NCI-H2081 (cell line): ENCODE results near the gene CLDN24.
"Not testable (repeated sequence)": the region's sequence is repeated elsewhere in the genome, so short reads cannot be mapped to it uniquely, and the experiment has no call there.

Experiments
- DNase-seq, 2 experiments: peaks; one replicate each; lab custom pipeline; 2025; lab: John Stamatoyannopoulos, UW

Gene CLDN24

GRCh38 chr4:183347146-183347545 lies 24.9 kb upstream of the CLDN24 start:
- no peak for DNase-seq

DNA sequence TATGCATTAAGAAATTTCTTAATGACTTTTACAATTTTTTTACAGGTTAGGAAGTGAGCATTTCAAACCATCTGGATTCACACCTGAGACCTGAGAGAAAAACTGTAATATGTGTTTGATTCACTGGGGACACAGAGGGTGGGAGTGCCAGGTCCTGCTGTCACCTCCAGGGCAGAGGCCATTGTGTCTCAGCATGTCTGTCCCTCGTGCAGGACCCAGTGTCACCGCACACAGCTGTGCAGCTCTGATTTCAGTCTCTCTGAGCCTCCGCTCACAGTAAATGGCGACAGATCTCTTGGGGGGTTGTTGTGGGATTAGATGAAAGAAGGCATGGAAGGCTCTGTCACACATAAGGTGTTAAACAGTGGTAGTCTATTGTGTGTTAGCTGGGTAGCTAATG lies 23.0 kb upstream of the CLDN24 start:
- DNase-seq = no peak

- no peak for DNase-seq
These were observed 22.5 kb upstream of the CLDN24 start for GRCh38 chr4:183344523-183345255.

DNA sequence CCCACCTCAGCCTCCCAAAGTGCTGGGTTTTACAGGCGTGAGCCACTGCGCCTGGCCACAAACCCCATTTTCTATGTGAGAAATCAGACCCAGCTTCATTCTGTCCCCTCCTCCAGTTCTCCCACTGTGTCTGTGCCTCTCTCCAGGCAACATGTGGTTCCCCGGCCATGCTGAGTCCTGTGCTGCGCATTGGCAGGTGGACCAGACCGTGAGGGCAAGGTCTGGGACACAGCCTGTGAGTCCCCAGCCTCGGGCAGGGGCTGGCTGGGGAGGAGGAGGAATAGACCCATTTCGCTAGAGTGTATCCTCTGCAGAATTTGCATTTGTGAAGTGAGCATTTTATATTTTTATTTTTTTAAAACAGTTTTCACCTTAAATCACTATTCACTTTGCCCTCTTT lies 21.5 kb upstream of the CLDN24 start:
- DNase-seq = no peak

GRCh38 chr4:183342541-183343533 lies 20.6 kb upstream of the CLDN24 start:
- no peak for DNase-seq

- DNase-seq = no peak
These were observed 15.6 kb upstream of the CLDN24 start for GRCh38 chr4:183337833-183338232.

DNA sequence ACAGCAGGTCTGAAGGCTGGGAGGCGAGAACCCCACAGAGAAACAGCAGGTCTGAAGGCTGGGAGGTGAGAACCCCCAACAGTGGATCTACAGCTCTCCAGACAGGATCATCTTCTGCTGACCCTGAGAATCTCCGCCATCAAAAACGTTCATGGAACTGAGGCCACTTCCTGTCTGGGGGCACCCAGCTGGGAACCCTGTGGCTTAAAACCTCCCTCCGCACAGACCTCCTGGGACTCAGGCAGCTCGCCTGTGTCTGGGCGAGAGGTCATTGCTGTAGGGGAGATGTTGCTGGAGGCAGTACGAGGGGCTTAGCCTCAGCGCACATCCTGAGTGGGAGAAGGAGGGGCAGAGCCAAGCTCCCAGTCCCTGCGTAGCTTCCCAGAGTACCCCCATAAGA lies 15.1 kb upstream of the CLDN24 start:
- no peak for DNase-seq

- no peak for DNase-seq
These were observed 13.2 kb upstream of the CLDN24 start for GRCh38 chr4:183335369-183335940.

DNA sequence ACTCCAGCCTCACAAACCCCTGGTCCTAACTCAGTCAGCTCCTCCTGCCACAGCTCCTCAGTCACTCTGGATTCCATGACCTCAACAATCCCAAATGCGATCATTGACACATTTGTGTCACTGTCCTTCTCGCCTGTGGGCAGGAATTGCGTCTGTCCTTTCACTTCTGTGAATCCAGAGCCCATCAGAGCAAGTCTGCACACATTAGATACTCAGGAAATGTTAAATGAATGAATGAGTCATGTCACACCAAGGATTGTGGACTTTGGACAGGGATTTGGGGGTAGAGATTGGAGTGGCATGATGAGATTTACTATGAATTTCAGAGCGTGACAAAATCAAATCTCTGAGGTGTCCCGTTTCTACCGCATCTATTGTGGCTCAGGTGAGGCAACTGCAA lies 11.8 kb upstream of the CLDN24 start:
- DNase-seq = peak in 1 of 2 experiments; percentile 33

DNA sequence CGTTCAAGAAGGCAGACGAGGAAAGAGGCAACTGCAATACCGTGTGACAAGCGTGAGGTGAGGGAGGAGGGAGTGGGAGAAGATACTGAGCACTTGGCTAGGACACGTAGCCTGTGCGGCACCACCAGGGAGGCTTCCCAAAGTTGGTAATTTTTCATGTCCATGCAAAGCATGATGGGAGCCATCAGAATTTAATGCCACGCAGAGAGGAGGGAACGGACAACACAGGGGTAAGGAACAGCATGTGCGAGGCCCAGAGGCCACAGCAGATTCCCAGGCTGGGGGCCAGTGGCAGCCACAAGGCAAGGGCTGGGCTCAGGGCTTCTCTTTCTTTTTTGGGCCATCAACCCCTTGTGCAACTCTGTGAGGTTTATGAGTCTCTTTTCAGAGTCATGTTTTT lies 11.0 kb upstream of the CLDN24 start:
- no peak for DNase-seq

- no peak for DNase-seq
These were observed 10.2 kb upstream of the CLDN24 start for GRCh38 chr4:183332447-183332846.

DNA sequence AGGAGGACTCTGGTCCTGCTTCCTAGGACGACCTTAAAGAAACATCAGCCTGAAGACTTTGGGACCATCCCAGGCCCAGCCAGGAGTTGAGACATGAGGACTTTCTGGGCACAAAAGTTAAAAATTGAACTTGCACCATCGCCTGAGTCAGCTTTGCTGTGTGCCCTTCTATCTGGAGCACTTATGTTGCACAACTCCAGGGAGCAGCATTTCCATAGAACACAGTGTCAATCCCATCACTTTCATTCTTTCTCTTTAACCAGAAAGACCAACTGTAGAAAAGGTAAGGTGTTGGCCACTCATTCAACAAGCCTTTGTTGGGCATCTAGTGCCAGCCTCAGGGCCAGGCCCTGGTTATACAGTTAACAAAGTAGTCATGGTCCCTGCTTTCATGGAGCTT lies 8.6 kb upstream of the CLDN24 start:
- no peak for DNase-seq

DNA sequence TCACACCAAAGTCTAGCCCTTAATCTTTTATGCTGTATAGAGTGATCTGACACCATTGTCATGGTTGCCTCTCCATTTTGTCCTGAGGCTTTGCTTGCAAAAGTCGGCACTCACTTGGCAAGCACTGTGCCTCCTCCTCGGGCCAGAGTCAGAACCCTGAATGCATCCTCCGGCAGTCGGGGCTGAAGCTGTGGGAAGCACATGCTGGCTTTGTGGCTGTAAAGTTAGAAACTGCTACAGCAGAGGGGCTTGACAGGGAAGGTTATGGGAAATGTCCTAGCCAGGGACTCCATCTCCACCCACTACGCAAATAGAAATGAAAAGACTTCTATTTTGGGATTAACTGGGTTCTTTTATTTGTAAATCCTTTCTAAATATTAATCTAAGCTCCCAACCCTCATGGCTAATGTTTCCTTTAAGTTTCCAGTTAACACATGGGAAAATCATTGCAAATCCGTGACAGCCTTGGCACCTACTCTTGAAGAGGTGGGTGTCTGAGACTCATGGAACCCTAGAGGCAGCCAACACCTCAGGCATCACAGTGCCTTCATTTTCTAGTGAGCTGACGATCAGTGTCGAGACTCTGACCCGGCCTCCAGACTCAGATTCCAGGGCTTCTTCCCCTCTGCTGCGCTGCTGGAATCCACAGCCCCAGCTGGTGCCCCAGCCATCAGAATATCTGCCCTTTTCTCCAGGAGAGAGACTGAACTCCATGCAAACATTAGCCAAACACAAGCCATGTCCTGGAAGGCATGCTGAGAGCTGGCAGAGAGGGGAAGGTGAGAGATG lies 7.9 kb upstream of the CLDN24 start:
- no peak for DNase-seq

- DNase-seq = no peak
These were observed 7.0 kb upstream of the CLDN24 start for GRCh38 chr4:183329244-183329643.

DNA sequence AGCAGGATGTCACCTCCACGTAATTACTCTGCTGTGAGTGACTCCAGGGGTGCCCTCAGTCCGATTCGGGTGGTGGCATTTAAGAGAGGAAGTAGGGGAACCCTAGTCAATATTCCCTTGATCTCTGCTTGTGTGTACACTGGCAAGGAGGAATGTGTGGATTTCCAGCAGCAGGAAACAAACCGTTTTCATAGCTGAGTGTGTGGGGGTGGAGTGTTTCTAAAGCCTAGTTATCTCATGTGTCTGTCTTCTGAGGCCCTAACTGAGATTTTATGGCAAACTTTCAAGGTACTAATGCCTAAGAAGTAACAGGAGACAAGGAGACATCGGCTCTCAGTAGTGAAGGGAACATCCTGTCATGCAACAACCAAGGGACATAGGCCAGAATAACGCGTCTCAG lies 6.6 kb upstream of the CLDN24 start:
- DNase-seq = no peak

- DNase-seq = no peak
These were observed 5.6 kb upstream of the CLDN24 start for GRCh38 chr4:183327827-183328226.

DNA sequence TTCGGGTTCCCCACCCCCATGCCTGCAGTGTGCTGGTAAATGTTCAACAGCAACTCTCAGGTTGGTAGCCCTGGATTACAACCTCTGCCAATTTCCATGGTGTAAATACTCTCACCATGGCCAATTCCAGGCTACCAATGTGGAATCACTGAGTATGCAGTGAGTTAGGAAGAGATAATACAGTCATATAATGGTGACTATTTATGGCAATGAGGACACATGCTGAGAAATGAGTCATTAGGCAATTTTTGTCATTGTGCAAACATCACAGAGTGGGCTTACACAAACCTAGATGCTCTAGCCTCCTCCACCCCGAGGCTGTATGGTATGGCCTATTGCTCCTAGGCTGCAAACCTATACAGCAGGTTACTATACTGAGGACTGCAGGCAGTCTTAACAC lies 4.6 kb upstream of the CLDN24 start:
- peak in 1 of 2 experiments; percentile 24 for DNase-seq

DNA sequence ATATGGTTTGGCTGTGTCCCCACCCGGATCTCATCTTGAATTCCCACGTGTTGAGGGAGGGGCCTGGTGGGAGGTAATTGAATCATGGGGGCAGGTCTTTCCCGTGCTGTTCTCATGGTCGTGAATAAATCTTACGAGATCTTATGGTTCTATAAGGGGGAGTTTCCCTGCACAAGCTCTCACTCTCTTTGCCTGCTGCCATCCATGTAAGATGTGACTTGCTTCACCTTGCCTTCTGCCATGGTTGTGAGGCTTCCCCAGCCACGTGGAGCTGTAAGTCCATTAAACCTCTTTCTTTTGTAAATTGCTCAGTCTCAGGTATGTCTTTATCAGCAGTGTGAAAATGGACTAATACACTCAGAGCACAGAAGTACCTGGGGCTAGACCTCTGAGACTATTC lies 4.2 kb upstream of the CLDN24 start:
- DNase-seq = not testable (repeated sequence)

- no peak for DNase-seq
These were observed 2.4 kb upstream of the CLDN24 start for GRCh38 chr4:183324619-183325018.

- DNase-seq = not testable (repeated sequence)
These were observed 1.8 kb upstream of the CLDN24 start for GRCh38 chr4:183324056-183324455.

DNA sequence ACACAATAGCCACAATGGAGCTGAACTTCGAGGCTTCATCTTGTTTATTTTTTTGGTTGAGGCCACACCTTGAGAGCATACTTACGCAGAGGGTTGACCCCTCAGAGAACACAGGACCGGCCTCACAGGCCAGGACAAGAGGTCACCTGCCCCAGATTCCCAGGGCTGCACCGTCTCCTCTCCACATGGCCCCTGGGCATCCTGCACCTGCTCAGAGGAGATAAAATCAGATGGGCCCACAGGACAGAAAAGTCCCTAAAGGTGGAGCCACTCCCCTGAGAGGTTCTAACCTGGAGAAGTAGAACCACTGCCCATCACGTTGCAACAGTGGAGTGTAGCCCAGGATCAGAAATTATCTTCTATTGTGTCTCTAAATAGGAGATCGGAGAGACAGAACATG lies 1.1 kb upstream of the CLDN24 start:
- no peak for DNase-seq

DNA sequence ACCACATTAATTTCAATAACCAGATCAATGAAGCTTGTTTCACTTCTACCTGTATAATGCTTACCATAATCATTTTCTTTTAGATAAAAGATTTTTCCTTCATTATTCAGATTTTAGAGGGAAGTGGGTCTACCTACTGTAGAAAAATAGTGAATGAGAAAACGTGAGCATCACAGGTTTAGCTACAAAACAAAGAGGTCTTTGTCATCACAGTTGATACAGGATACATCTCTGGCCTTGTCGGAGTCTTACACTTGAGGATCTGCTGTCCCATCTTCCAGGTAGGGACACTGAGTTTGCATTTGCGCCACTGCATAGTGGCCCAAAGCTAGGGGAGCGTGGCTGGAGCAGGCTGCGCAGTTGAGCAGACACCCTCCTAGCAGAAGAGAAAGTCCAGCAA lies 710 bp downstream of the CLDN24 start:
- no peak for DNase-seq
